ENCODE measurements around the gene GRIN2A. TPM values are rescaled to one million over a fixed set of nuclear protein-coding genes. Genes with fewer than 3 reads are reported as not detected.

The GRIN2A gene
- total and polyA plus RNA-seq, 2 experiments from 2014 or later: 0.05 to 1.6 TPM

DNA sequence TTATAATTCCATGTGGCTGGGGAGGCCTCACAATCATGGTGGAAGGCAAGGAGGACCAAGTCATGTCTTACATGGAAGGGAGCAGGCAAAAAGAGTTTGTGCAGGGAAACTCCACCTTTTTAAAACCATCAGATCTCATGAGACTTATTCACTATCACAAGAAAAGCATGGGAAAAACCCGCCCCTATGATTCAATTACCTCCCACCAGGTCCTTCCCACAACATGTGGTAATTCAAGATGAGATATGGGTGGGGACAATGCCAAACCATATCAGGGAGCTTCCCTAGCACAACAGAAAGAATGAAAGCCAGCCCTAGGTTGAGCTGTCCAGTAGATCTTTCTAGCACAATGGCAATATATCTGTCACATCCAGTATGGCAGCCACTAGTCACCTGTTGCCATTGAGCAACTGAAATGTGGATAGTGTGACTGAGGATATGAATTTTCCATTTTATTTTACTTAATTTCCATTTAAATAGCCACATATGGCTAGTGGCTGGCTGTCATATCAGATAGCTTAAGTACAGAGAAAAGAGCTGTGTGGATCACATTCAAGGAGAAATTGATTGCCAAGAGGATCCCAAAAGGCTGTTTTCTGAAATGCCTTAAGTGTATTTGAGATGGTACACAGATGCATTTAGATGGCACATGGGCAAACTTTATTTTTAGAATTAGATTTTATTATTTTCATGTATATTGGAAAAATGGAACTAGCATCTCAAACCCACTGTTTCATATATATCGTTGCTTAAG lies 273.0 kb downstream of the GRIN2A start:
- H3K9me3 ChIP-seq (ENCODE audit: low read depth): no peaks in the 10 kb centered on the region

DNA sequence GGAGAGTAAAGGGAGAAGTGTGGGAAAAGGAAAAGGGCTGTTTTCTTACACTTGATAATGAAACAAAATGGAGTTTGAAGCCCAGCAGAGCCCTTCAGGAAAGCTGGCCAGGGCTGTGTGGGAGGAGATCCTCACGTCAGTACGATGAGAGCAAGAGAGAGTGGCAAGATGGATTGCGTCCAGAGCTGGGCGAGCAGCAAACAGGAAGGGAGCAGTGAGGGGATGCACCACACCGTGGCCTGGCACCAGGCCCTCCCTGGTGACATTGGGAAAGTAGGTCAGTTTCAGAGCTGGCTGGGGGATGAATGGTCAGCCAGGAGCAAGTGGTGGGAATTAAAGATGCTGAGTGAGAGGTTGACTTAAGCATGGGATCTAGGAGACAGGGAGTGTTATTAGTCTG lies 273.6 kb downstream of the GRIN2A start:
- H4K20me1 ChIP-seq (ENCODE audit: insufficient read depth, poor library complexity, severe bottlenecking): no peaks in the 10 kb centered on the region
- TF ChIP-seq EZH2 (IDR thresholded peaks at IDR 0.05; ENCODE audit: borderline replicate concordance) (no peak), EZH2phosphoT487 (IDR thresholded peaks at IDR 0.05; ENCODE audit: low read depth, severe bottlenecking, unreplicated experiment) (no peak), CTCF (IDR thresholded peaks at IDR 0.05; ENCODE audit: poor library complexity) (no peak)
- H2AFZ ChIP-seq: no peak overlapping the region
- H3K4me3 ChIP-seq: no peak overlapping the region
- 80% methylated on average over 5 of the region's 5 CpGs for WGBS (ENCODE audit: low lambda C conversion rate, missing lambda C conversion rate)
- no peak for DNase-seq (ENCODE audit: low spot score)
- no peaks in the 10 kb centered on the region for H3K9me3 ChIP-seq (ENCODE audit: low read depth)
- no peaks in the 10 kb centered on the region for H3K79me2 ChIP-seq
- no peak overlapping the region for H3K4me2 ChIP-seq
- no peaks in the 10 kb centered on the region for H3K27me3 ChIP-seq
- H3K36me3 ChIP-seq (replicated peaks; ENCODE audit: insufficient read depth, low read depth): no peaks in the 10 kb centered on the region
- no peaks in the 10 kb centered on the region for H3K4me1 ChIP-seq (ENCODE audit: insufficient read depth)
- no peaks in the 10 kb centered on the region for H3K9me2 ChIP-seq (replicated peaks; ENCODE audit: insufficient read depth)
- no peak overlapping the region for H3K27ac ChIP-seq

More for the DNA sequence above, 273.0 kb downstream of the GRIN2A start:
- no peaks in the 10 kb centered on the region for H4K20me1 ChIP-seq (ENCODE audit: insufficient read depth, poor library complexity, severe bottlenecking)
- TF ChIP-seq CTCF (IDR thresholded peaks at IDR 0.05; ENCODE audit: poor library complexity): no peak
- H3K4me1 ChIP-seq (ENCODE audit: insufficient read depth): no peaks in the 10 kb centered on the region
- no peaks in the 10 kb centered on the region for H3K36me3 ChIP-seq (replicated peaks; ENCODE audit: insufficient read depth, low read depth)
- H3K27me3 ChIP-seq: no peaks in the 10 kb centered on the region
- H3K4me3 ChIP-seq: no peak overlapping the region
- H3K4me2 ChIP-seq: no peak overlapping the region
- H3K27ac ChIP-seq: no peak overlapping the region
- no peaks in the 10 kb centered on the region for H3K79me2 ChIP-seq
- H2AFZ ChIP-seq: no peak overlapping the region
- no peaks in the 10 kb centered on the region for H3K9me2 ChIP-seq (replicated peaks; ENCODE audit: insufficient read depth)
- WGBS (ENCODE audit: low lambda C conversion rate, missing lambda C conversion rate): 91% methylated on average over 2 of the region's 2 CpGs
- DNase-seq (ENCODE audit: low spot score): no peak

- WGBS (ENCODE audit: low lambda C conversion rate, missing lambda C conversion rate): 73% methylated on average over 8 of the region's 8 CpGs
- Histone ChIP-seq H3K4me1 (ENCODE audit: insufficient read depth) (no peaks in the 10 kb centered on the region), H3K9me2 (replicated peaks; ENCODE audit: insufficient read depth) (no peaks in the 10 kb centered on the region), H3K27ac (no peak overlapping the region), H4K20me1 (ENCODE audit: insufficient read depth, poor library complexity, severe bottlenecking) (no peaks in the 10 kb centered on the region), H3K4me2 (no peak overlapping the region), H3K36me3 (replicated peaks; ENCODE audit: insufficient read depth, low read depth) (no peaks in the 10 kb centered on the region), H3K27me3 (no peaks in the 10 kb centered on the region), H2AFZ (no peak overlapping the region), H3K4me3 (no peak overlapping the region), H3K79me2 (no peaks in the 10 kb centered on the region), H3K9me3 (ENCODE audit: low read depth) (no peaks in the 10 kb centered on the region)
- TF ChIP-seq EZH2phosphoT487 (IDR thresholded peaks at IDR 0.05; ENCODE audit: low read depth, severe bottlenecking, unreplicated experiment): no peak
- TF ChIP-seq EZH2 (IDR thresholded peaks at IDR 0.05; ENCODE audit: borderline replicate concordance): no peak
- TF ChIP-seq CTCF (IDR thresholded peaks at IDR 0.05; ENCODE audit: poor library complexity): no peak
- DNase-seq (ENCODE audit: low spot score): no peak
Measured at GRCh38 chr16:9907752-9908151, 274.5 kb downstream of the GRIN2A start.

Measured in hepatocyte (in vitro differentiated cells).